NB4 (cell line): ENCODE results near the gene ABCB9.

Experiments
- POLR2A ChIP-seq: IDR thresholded peaks from 2 replicates; pipeline ENCODE4 v1.6.1; 2011; ENCODE audit warnings: mild to moderate bottlenecking; ENCODE audit not compliant: insufficient read length; ENCODE audit errors: extremely low read depth
- TF ChIP-seq, protein P1 (sequence below): IDR thresholded peaks from one replicate; pipeline ENCODE4 v1.5.1; 2012; ENCODE audit warnings: low read depth, low read length
- TF ChIP-seq, protein P2 (sequence below): IDR thresholded peaks from 2 replicates; pipeline ENCODE4 v1.6.1; 2011; ENCODE audit warnings: low read depth, low read length

DNA sequence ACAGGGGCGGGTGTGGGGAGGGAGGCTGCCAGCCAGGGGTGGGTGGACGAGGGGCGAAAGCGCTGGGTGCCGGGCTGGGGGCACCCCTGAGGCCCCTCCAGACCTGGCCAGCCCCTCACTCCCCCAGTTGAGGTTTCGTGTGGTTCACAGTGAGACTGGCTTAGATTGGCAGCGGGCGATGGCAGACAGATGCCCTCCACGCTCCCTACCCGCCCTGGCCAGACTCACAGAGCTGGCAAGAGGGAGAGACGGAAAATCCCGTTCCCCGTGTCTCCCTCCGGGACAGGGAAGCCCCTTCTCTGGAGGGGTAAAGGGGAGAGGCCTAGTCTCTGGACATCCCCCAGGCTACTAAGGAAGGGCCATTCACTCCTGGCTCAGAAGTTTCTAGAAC is 37.1 kb downstream of the ABCB9 start:
- TF ChIP-seq, protein P1, sequence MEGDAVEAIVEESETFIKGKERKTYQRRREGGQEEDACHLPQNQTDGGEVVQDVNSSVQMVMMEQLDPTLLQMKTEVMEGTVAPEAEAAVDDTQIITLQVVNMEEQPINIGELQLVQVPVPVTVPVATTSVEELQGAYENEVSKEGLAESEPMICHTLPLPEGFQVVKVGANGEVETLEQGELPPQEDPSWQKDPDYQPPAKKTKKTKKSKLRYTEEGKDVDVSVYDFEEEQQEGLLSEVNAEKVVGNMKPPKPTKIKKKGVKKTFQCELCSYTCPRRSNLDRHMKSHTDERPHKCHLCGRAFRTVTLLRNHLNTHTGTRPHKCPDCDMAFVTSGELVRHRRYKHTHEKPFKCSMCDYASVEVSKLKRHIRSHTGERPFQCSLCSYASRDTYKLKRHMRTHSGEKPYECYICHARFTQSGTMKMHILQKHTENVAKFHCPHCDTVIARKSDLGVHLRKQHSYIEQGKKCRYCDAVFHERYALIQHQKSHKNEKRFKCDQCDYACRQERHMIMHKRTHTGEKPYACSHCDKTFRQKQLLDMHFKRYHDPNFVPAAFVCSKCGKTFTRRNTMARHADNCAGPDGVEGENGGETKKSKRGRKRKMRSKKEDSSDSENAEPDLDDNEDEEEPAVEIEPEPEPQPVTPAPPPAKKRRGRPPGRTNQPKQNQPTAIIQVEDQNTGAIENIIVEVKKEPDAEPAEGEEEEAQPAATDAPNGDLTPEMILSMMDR, result no peak
- no peak for TF ChIP-seq POLR2A
- TF ChIP-seq, protein P2, sequence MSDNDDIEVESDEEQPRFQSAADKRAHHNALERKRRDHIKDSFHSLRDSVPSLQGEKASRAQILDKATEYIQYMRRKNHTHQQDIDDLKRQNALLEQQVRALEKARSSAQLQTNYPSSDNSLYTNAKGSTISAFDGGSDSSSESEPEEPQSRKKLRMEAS, result no peak
